ENCODE data around the gene MLST8. TPM values are rescaled to one million over a fixed set of nuclear protein-coding genes. Genes with fewer than 3 reads are reported as not detected.

The MLST8 gene
- total and polyA plus RNA-seq, 12 donors, result 19.3 to 43.1 (median 24.7) TPM

DNA sequence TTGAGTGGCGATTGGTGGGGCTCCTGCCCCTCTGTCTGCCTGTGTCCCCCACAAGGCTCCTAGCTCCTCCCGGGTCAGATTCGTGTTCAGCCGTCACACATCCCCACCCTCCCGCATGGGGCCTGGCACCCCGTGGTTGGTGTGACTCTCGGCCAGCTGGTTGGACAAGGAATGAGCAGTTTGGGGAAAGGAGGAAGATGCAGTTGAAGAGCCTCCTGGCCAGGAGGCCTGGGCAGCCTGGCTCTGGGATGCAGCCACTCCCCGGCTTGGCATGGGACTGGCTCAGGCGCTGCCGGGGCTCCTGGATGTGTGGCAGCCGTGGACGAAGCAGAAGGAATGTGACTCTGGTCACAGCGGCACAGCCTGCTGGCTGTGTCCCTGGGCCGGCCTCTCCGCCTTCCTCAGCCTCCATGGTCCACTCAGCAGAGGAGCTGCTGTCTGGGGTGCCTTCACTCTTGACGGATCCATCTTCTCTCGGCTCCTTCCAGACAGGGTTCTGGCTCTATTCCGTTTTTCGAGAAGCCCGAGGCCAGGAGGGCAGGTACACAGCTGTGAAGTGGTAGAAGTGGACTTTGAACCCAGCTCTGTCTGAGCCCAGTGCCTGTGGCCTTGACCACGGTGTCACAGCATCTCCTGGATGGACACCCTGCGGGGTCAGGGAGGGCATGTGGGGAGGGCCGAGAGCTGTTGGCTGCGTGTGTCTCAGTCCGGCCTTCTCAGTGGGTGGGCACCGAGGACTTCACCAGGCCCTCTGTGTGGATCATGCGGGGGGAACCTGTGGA, 47.6 kb upstream of the MLST8 start:
- Histone ChIP-seq H3K36me3 (peaks cover 0 to 14% (median 0%) of the 10 kb centered on the region in 9 donors), H3K9me3 (no peaks in the 10 kb centered on the region), H3K4me1 (peaks cover 28 to 79% (median 62%) of the 10 kb centered on the region in 9 donors), H3K4me3 (peak overlapping the region in 2 of 10 donors; percentile 77 to 86), H3K27me3 (no peaks in the 10 kb centered on the region), H3K27ac (peak overlapping the region in 1 of 10 donors; percentile 89)
- intact Hi-C loops (cut with DNase I), result loop anchor here in 3 of 10 donors (5.0 to 10.0 kb wide), 3 partner anchors 50 to 347 kb away; partner anchors contain the start of genes ECI1 (in 1 of the 3) and MLST8 (in 1 of the 3)
- no peak for DNase-seq
- TF ChIP-seq, protein P1, sequence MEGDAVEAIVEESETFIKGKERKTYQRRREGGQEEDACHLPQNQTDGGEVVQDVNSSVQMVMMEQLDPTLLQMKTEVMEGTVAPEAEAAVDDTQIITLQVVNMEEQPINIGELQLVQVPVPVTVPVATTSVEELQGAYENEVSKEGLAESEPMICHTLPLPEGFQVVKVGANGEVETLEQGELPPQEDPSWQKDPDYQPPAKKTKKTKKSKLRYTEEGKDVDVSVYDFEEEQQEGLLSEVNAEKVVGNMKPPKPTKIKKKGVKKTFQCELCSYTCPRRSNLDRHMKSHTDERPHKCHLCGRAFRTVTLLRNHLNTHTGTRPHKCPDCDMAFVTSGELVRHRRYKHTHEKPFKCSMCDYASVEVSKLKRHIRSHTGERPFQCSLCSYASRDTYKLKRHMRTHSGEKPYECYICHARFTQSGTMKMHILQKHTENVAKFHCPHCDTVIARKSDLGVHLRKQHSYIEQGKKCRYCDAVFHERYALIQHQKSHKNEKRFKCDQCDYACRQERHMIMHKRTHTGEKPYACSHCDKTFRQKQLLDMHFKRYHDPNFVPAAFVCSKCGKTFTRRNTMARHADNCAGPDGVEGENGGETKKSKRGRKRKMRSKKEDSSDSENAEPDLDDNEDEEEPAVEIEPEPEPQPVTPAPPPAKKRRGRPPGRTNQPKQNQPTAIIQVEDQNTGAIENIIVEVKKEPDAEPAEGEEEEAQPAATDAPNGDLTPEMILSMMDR (IDR thresholded peaks at IDR 0.05), result no peak
- no peak for ATAC-seq
- 84 to 90% methylated on average over 27 of the region's 27 CpGs for WGBS, 2 donors

DNA sequence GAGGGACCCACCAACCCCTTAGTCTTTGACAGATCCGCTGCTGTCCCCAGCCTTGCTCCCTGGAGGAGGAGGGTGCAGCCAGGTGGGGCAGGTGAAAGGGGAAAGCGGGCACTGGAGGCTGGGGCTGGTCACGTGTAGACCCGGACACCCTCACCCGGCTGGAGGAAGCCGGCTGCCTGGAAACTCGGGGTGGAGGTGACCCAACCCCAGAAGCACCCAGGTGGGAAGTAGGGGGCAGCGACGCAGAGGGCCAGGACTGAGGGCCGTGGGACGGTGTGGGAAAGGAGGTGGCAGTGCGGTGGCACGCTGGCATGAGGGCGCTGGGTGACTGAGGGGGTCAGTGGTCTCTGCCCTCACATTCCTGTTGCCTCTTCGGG, 47.0 kb upstream of the MLST8 start:
- no peaks in the 10 kb centered on the region for H3K9me3 ChIP-seq
- no peak overlapping the region for H3K4me3 ChIP-seq
- ATAC-seq (no peak), DNase-seq (no peak)
- WGBS, 2 donors, result 86 to 90% methylated on average over 15 of the region's 15 CpGs
- H3K27ac ChIP-seq, result peak overlapping the region in 2 of 10 donors; percentile 25 to 51
- no peaks in the 10 kb centered on the region for H3K27me3 ChIP-seq
- TF ChIP-seq, protein P1 (IDR thresholded peaks at IDR 0.05), result no peak
- H3K4me1 ChIP-seq, result peaks cover 22 to 73% (median 56%) of the 10 kb centered on the region in 9 donors
- intact Hi-C loops (cut with DNase I), result loop anchor here in 3 of 10 donors (5.0 to 10.0 kb wide), 3 partner anchors 49 to 347 kb away; partner anchors contain the start of genes ECI1 (in 1 of the 3) and MLST8 (in 1 of the 3)
- peaks cover 0 to 11% (median 0%) of the 10 kb centered on the region in 9 donors for H3K36me3 ChIP-seq

DNA sequence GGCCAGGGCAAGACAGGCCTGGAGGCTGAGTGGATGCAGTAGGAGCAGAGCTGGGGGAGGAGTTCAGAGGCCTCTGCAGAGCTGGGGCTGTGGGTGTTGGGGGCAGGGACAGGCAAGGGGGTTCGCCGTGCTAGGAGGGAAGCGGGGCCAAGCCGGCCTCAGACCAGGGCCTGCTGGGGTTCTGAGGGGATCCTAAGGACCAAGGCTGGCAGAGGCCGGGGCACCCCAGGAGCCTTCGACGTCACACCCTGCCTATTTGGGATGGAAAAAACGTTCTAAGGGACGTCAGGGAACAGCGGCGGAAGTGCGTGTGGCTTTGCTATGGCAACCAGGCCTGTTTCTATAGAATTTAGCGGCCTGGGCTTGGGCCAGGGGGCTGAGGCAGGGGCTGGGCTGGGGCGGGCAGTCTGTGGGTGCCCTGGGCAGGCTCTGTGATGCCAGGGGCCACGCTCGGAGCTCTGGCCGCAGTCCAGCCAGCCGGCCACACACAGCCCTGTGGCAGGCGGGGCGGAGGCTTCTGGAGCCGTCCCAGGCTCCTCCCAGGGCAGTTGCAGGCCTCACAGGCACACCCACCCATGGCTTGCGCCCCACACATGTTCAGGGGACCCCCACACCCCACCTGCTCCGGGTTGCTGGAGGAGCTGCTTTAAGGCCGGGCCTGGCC, 45.9 kb upstream of the MLST8 start:
- DNase-seq (peak; percentile 52 to 65), ATAC-seq (no peak)
- H3K36me3 ChIP-seq, result peaks cover 0 to 11% (median 0%) of the 10 kb centered on the region in 9 donors
- WGBS, 2 donors, result 70 to 74% methylated on average over 24 of the region's 24 CpGs
- TF ChIP-seq, protein P1 (IDR thresholded peaks at IDR 0.05), result no peak
- no peaks in the 10 kb centered on the region for H3K27me3 ChIP-seq
- intact Hi-C loops (cut with DNase I), result loop anchor here in 3 of 10 donors (5.0 to 10.0 kb wide), 3 partner anchors 48 to 345 kb away; partner anchors contain the start of genes ECI1 (in 1 of the 3) and MLST8 (in 1 of the 3)
- H3K4me1 ChIP-seq, result peaks cover 12 to 62% (median 46%) of the 10 kb centered on the region in 9 donors
- peak overlapping the region in 7 of 10 donors; percentile 0 to 38 (median 17) for H3K4me3 ChIP-seq
- no peaks in the 10 kb centered on the region for H3K9me3 ChIP-seq
- H3K27ac ChIP-seq, result peak overlapping the region in 7 of 10 donors; percentile 25 to 67 (median 45)

DNA sequence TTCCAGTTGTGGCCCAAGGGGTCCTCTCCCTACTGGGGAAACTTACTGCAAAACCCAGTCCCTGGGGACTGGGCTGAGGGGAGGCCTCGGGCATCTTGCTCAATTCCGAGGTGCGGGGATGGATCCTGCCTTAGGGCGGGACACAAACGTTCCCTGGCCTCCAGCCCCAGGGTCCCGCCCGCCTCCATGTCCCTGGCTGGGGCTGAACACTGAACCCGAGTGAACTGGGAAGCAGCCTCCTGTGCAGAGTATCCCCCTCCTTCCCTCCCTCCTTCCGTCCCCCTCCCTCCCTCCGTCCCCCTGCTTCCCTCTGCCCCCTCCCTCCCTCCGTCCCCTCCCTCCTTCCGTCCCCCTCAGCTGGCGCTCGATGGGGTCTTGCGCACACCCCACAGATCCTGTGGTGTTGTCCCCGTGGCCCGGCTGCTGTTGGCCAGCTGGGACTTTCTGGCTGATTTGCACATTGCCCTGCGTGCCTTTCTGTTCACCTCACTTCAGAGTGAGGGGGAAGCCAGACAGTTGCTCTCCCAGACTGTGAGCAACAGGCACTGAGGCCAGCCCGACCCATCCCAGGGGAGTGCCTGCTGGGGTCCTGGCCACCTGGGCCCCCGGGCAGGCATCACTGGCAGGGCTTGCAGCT, 44.2 kb upstream of the MLST8 start:
- intact Hi-C loops (cut with DNase I), result no loop called here
- H3K27me3 ChIP-seq, result no peaks in the 10 kb centered on the region
- peaks cover 9 to 58% (median 41%) of the 10 kb centered on the region in 9 donors for H3K4me1 ChIP-seq
- TF ChIP-seq, protein P1 (IDR thresholded peaks at IDR 0.05), result no peak
- no peak overlapping the region for H3K4me3 ChIP-seq
- DNase-seq (peak; percentile 44 to 51), ATAC-seq (peak in 7 of 8 donors; percentile 3 to 60 (median 30))
- peaks cover 0 to 16% (median 0%) of the 10 kb centered on the region in 9 donors for H3K36me3 ChIP-seq
- peak overlapping the region in 8 of 10 donors; percentile 43 to 67 (median 58) for H3K27ac ChIP-seq
- WGBS, 2 donors, result 61 to 70% methylated on average over 17 to 20 of the region's 20 CpGs
- H3K9me3 ChIP-seq, result no peaks in the 10 kb centered on the region
